ENCODE data around the gene ENTPD1.

ENTPD1 gene

DNA sequence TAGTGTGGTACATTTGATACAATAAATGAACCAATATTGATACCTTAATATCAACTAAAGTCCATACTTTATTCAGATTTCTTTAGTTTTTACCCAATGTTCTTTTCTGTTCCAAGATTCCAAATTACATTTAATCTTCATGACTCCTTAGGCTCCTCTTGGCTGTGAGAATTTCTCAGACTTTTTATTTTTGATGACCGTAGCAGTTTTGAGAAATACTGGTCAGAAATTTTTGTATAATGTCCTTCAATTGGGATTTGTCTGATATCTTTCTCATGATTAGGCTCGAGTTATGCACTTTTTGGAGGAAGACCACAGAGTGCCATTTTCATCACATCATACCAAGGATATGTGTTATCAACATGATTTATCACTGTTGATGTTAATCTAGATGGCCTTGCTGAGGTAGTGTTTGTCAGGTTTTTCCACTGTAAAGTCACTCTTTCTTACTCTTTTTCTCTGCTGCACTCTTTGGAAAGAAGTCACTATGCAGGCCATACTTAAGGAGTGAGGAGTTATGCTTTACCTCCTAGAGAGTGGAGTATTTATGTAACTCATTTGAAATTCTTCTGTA is 12.9 kb upstream of the ENTPD1 start:
- Histone ChIP-seq H3K4me1 (ENCODE audit: insufficient read depth, low read length) (no peaks in the 10 kb centered on the region), H3K79me2 (ENCODE audit: insufficient read depth, low read length) (no peaks in the 10 kb centered on the region), H3K4me2 (ENCODE audit: insufficient read depth, low read length) (no peak overlapping the region), H4K20me1 (ENCODE audit: insufficient read depth, low read length) (no peaks in the 10 kb centered on the region), H3K4me3 (ENCODE audit: low read depth in 1 of 2, low read length in 2 of 2) (no peak overlapping the region), H3K36me3 (ENCODE audit: insufficient read depth, low read length) (no peaks in the 10 kb centered on the region), H3K27me3 (ENCODE audit: insufficient read depth, low read length, poor library complexity) (peaks cover 17% of the 10 kb centered on the region), H3K9me3 (ENCODE audit: insufficient read depth, low read length, severe bottlenecking) (no peaks in the 10 kb centered on the region), H2AFZ (ENCODE audit: low read depth, low read length) (no peak overlapping the region), H3K9ac (ENCODE audit: low read depth, low read length) (no peak overlapping the region), H3K27ac (ENCODE audit: low read length) (no peak overlapping the region)
- no peak for DNase-seq
- no peak for TF ChIP-seq EZH2 (IDR thresholded peaks at IDR 0.05; ENCODE audit: borderline replicate concordance, low read depth, low read length, severe bottlenecking)
- TF ChIP-seq, protein P1, sequence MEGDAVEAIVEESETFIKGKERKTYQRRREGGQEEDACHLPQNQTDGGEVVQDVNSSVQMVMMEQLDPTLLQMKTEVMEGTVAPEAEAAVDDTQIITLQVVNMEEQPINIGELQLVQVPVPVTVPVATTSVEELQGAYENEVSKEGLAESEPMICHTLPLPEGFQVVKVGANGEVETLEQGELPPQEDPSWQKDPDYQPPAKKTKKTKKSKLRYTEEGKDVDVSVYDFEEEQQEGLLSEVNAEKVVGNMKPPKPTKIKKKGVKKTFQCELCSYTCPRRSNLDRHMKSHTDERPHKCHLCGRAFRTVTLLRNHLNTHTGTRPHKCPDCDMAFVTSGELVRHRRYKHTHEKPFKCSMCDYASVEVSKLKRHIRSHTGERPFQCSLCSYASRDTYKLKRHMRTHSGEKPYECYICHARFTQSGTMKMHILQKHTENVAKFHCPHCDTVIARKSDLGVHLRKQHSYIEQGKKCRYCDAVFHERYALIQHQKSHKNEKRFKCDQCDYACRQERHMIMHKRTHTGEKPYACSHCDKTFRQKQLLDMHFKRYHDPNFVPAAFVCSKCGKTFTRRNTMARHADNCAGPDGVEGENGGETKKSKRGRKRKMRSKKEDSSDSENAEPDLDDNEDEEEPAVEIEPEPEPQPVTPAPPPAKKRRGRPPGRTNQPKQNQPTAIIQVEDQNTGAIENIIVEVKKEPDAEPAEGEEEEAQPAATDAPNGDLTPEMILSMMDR (IDR thresholded peaks at IDR 0.05; ENCODE audit: borderline replicate concordance, extremely low read depth, low read length, poor library complexity, severe bottlenecking) = no peak
- no peak for ATAC-seq (ENCODE audit: insufficient read depth, low read depth)

DNA sequence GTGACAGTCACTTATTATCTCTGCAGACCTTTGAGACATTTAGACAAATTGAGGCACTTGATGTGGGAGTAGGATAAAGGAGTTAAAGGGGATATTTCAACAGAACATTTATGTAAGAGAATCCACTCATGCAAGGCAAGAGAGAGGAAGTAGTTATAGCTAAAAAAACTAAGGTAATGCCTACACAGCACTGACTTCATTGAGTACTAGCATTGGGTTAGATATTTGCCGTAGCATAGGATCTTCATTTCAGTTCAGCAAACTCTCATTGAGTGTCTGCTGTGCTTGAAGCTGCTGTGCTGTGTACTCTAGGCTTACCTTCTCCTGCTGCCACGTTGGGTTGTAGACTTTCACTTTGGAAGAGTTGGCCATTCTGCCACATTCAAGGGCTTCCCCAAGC is 10.5 kb upstream of the ENTPD1 start:
- Histone ChIP-seq H2AFZ (ENCODE audit: low read depth, low read length) (no peak overlapping the region), H3K27ac (ENCODE audit: low read length) (no peak overlapping the region), H3K79me2 (ENCODE audit: insufficient read depth, low read length) (no peaks in the 10 kb centered on the region), H3K9me3 (ENCODE audit: insufficient read depth, low read length, severe bottlenecking) (no peaks in the 10 kb centered on the region), H3K4me2 (ENCODE audit: insufficient read depth, low read length) (no peak overlapping the region), H3K4me3 (ENCODE audit: low read depth in 1 of 2, low read length in 2 of 2) (no peak overlapping the region), H3K9ac (ENCODE audit: low read depth, low read length) (no peak overlapping the region), H3K27me3 (ENCODE audit: insufficient read depth, low read length, poor library complexity) (peaks cover 10% of the 10 kb centered on the region), H3K36me3 (ENCODE audit: insufficient read depth, low read length) (no peaks in the 10 kb centered on the region), H4K20me1 (ENCODE audit: insufficient read depth, low read length) (no peaks in the 10 kb centered on the region), H3K4me1 (ENCODE audit: insufficient read depth, low read length) (no peaks in the 10 kb centered on the region)
- TF ChIP-seq, protein P1 (IDR thresholded peaks at IDR 0.05; ENCODE audit: borderline replicate concordance, extremely low read depth, low read length, poor library complexity, severe bottlenecking) = no peak
- no peak for TF ChIP-seq EZH2 (IDR thresholded peaks at IDR 0.05; ENCODE audit: borderline replicate concordance, low read depth, low read length, severe bottlenecking)
- no peak for ATAC-seq (ENCODE audit: insufficient read depth, low read depth)
- no peak for DNase-seq

DNA sequence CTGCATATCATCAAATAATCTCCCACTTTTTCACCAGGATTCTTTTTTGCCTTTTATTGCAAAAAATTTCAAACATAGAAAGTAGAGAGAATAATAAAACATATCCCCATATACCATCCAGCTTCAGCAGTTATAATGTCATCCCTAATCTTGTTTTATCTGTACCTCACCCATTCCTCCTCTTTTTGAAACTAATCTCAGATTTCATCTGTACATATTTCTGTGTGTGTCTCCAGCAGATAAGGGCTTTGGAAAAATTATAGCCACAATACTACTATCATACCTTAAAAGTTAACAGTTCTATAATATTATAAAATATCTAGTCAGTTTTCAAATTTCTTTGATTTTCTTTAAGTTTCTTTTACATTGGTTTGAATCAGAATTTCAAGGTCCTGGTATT is 7.6 kb upstream of the ENTPD1 start:
- no peaks in the 10 kb centered on the region for H4K20me1 ChIP-seq (ENCODE audit: insufficient read depth, low read length)
- DNase-seq (no peak), ATAC-seq (ENCODE audit: insufficient read depth, low read depth) (no peak)
- H3K27me3 ChIP-seq (ENCODE audit: insufficient read depth, low read length, poor library complexity) = peaks cover 7% of the 10 kb centered on the region
- H3K79me2 ChIP-seq (ENCODE audit: insufficient read depth, low read length) = no peaks in the 10 kb centered on the region
- no peak overlapping the region for H2AFZ ChIP-seq (ENCODE audit: low read depth, low read length)
- no peak overlapping the region for H3K4me3 ChIP-seq (ENCODE audit: low read depth in 1 of 2, low read length in 2 of 2)
- no peak overlapping the region for H3K4me2 ChIP-seq (ENCODE audit: insufficient read depth, low read length)
- no peaks in the 10 kb centered on the region for H3K9me3 ChIP-seq (ENCODE audit: insufficient read depth, low read length, severe bottlenecking)
- TF ChIP-seq, protein P1 (IDR thresholded peaks at IDR 0.05; ENCODE audit: borderline replicate concordance, extremely low read depth, low read length, poor library complexity, severe bottlenecking) = no peak
- no peak for TF ChIP-seq EZH2 (IDR thresholded peaks at IDR 0.05; ENCODE audit: borderline replicate concordance, low read depth, low read length, severe bottlenecking)
- no peaks in the 10 kb centered on the region for H3K4me1 ChIP-seq (ENCODE audit: insufficient read depth, low read length)
- H3K9ac ChIP-seq (ENCODE audit: low read depth, low read length) = no peak overlapping the region
- no peak overlapping the region for H3K27ac ChIP-seq (ENCODE audit: low read length)
- H3K36me3 ChIP-seq (ENCODE audit: insufficient read depth, low read length) = no peaks in the 10 kb centered on the region
